ENCODE measurements around the gene GDPD4. TPM values are rescaled to one million over a fixed set of nuclear protein-coding genes. Genes with fewer than 3 reads are reported as not detected.

The GDPD4 gene
- total RNA-seq, 1 donor from 2014 or later: 0.08 TPM

DNA sequence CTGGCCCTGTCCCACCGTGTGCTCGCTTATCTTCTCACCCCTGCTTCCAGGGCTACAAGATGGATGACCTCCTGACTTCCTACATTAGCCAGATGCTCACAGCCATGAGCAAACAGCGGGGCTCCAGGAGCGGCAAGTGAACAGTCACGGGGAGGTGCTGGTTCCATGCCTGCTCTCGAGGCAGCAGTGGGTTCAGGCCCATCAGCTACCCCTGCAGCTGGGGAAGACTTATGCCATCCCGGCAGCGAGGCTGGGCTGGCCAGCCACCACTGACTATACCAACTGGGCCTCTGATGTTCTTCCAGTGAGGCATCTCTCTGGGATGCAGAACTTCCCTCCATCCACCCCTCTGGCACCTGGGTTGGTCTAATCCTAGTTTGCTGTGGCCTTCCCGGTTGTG lies 86.9 kb downstream of the GDPD4 start:
- no peaks in the 10 kb centered on the region for H3K36me3 ChIP-seq (ENCODE audit: control insufficient read depth, insufficient read depth, low read length)
- H3K4me3 ChIP-seq (ENCODE audit: low read depth, low read length): no peak overlapping the region
- no peaks in the 10 kb centered on the region for H3K27me3 ChIP-seq (ENCODE audit: control insufficient read depth, insufficient read depth, low read length)
- TF ChIP-seq, protein P1, sequence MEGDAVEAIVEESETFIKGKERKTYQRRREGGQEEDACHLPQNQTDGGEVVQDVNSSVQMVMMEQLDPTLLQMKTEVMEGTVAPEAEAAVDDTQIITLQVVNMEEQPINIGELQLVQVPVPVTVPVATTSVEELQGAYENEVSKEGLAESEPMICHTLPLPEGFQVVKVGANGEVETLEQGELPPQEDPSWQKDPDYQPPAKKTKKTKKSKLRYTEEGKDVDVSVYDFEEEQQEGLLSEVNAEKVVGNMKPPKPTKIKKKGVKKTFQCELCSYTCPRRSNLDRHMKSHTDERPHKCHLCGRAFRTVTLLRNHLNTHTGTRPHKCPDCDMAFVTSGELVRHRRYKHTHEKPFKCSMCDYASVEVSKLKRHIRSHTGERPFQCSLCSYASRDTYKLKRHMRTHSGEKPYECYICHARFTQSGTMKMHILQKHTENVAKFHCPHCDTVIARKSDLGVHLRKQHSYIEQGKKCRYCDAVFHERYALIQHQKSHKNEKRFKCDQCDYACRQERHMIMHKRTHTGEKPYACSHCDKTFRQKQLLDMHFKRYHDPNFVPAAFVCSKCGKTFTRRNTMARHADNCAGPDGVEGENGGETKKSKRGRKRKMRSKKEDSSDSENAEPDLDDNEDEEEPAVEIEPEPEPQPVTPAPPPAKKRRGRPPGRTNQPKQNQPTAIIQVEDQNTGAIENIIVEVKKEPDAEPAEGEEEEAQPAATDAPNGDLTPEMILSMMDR (IDR thresholded peaks at IDR 0.05; ENCODE audit: insufficient read depth, low read length, poor library complexity, severe bottlenecking): no peak
- DNase-seq (ENCODE audit: low read depth): no peak

DNA sequence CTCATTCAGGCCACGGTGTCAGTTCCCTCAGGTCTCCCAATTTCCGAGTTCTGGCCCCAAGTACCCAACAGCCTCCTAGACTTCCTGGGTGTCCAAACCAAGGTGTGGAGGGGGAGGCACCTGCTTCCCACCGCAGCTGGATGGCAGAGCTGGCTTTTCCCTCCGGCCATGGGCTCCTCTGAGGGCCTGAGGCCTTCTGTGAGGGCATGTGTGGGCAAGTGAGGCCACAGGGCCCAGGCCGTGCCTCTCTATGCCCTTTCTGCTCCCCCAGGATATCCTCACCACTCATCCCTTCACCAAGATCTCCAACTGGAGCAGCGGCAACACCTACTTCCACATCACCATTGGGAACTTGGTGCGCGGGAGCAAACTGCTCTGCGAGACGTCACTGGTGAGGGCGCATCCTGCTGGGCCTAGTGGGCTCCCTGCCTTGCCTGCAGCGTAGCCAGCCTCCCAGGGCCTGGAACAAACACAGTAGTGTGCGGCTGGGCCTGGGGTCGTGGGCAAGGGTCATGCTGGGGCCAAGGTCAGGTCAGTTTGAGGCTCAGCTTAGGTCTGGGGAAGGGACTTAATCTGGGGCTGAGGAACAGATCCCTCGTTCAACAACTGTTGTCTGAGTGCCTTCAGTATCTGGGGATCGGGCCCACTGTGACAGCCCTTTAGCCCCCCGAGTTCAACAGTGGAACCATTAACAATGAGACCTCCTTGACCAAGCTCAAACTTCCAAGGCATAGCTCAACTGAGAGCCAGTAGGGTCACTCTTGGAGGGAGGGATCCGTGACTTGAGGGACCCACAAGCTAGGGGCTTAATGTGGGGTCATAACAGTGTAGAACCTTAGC lies 87.7 kb downstream of the GDPD4 start:
- no peak for DNase-seq (ENCODE audit: low read depth)
- H3K4me3 ChIP-seq (ENCODE audit: low read depth, low read length): no peak overlapping the region
- no peaks in the 10 kb centered on the region for H3K27me3 ChIP-seq (ENCODE audit: control insufficient read depth, insufficient read depth, low read length)
- TF ChIP-seq, protein P1 (IDR thresholded peaks at IDR 0.05; ENCODE audit: insufficient read depth, low read length, poor library complexity, severe bottlenecking): no peak
- H3K36me3 ChIP-seq (ENCODE audit: control insufficient read depth, insufficient read depth, low read length): no peaks in the 10 kb centered on the region

DNA sequence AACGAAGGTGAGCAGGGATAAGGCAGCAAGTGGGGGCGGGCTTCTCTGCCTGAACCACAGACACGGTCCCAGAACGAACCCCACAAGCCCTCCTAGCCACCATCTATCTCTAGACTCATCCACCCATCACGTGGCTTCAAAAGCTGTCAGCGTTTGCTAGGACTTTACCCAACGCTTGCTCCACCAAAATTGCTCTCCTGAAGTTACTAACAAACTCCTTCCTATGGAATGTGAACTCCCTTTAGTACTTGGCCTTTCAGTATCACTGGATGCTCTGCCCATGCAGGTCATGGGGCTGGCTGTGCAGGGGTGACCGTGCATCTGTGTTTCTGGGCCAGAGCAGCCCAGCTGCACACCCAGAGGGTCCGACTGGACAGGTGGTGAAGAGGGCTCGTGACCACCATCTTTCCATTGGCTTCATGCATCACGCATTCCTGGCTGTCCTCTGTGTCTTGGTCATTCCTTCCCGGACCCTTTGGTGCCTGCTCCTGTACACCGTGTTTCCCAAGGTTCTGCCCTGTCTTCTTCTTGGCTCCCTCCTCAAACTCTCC lies 88.4 kb downstream of the GDPD4 start:
- Histone ChIP-seq H3K36me3 (ENCODE audit: control insufficient read depth, insufficient read depth, low read length) (no peaks in the 10 kb centered on the region), H3K4me3 (ENCODE audit: low read depth, low read length) (no peak overlapping the region), H3K27me3 (ENCODE audit: control insufficient read depth, insufficient read depth, low read length) (no peaks in the 10 kb centered on the region)
- DNase-seq (ENCODE audit: low read depth): no peak
- TF ChIP-seq, protein P1 (IDR thresholded peaks at IDR 0.05; ENCODE audit: insufficient read depth, low read length, poor library complexity, severe bottlenecking): no peak

DNA sequence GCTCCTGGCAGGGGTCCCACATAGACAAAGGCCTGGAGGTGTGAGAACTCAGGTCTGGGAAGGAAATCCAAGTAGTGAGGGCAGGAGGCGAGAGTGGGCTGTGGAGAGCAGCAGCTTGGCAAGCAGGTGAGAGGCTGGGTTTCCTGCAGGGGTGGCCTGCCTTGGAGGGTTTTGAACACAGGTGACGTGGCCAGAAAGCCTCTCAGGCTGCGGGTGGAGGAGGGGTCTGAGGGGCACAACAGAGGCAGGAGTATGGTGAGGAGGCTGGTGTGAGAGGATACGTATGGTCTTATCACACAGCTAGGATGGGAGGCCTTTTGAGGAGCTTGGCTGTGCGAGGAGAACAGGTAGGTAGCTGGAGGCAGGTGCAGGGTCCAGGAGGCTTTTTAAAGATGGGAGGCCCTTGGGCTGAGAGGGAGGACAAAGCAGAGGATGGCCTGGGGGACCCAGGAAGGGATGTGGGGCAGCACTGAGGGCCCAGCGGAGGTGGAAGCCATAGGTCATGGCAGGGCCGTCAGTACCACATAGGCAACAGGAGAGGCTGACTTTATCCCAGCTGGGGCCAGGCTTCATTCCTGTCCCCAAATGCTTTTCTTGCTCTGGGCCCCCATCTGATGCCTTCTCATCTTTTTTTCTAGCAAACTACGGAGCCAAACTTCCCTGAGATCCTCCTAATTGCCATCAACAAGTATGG lies 89.0 kb downstream of the GDPD4 start:
- Histone ChIP-seq H3K4me3 (ENCODE audit: low read depth, low read length) (no peak overlapping the region), H3K36me3 (ENCODE audit: control insufficient read depth, insufficient read depth, low read length) (no peaks in the 10 kb centered on the region), H3K27me3 (ENCODE audit: control insufficient read depth, insufficient read depth, low read length) (no peaks in the 10 kb centered on the region)
- no peak for DNase-seq (ENCODE audit: low read depth)
- TF ChIP-seq, protein P1 (IDR thresholded peaks at IDR 0.05; ENCODE audit: insufficient read depth, low read length, poor library complexity, severe bottlenecking): no peak

DNA sequence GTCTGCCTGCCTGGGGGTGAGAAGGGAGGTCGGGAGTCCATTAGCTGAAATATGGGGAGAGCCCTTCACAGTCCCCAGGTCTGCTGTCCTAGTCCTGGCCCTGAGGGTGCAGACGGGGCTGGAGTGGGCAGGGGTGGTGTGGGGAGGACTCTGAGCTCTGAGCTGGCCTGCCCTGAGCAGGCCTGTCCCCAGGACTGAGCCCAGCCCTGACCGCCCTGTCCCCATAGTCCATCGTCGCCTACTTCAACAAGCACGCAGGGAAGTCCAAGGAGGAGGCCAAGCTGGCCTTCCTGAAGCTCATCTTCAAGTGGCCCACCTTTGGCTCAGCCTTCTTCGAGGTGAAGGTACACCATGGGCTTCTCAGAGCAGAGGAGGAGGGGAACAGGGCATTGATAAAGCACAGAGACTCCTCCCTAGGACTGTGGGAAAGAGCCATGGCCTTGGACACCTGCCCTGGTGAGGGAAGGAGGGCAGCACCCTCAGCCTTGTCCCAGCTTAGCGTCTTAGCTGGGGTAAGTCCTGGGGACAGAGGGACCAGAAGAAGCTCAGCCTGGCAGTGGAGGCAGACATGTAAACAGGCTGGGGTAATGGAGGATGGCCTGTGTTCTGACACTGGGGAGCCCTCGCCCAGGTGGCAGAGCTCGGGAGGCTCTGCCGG lies 89.8 kb downstream of the GDPD4 start:
- DNase-seq (ENCODE audit: low read depth): no peak
- Histone ChIP-seq H3K27me3 (ENCODE audit: control insufficient read depth, insufficient read depth, low read length) (no peaks in the 10 kb centered on the region), H3K36me3 (ENCODE audit: control insufficient read depth, insufficient read depth, low read length) (no peaks in the 10 kb centered on the region), H3K4me3 (ENCODE audit: low read depth, low read length) (no peak overlapping the region)
- TF ChIP-seq, protein P1 (IDR thresholded peaks at IDR 0.05; ENCODE audit: insufficient read depth, low read length, poor library complexity, severe bottlenecking): no peak
